Right cardiac atrium (tissue), 5 donors: ENCODE data around the gene RPL39L. TPM values are rescaled to one million over a fixed set of nuclear protein-coding genes. Genes with fewer than 3 reads are reported as not detected.
A peak's percentile ranks its signal among the peaks of the same experiment; 100 is the strongest.
"Not testable (repeated sequence)": the region's sequence is repeated elsewhere in the genome, so short reads cannot be mapped to it uniquely, and the experiment has no call there.

Experiments
- ATAC-seq, 2 donors: fragments of 200-7000 bp; cut with Tn5 transposase; one replicate each; pipeline versions ENCODE4 v1.8.0 to v1.9.1; 2020; ENCODE audit warnings: moderate library complexity in 2 of 2, mild to moderate bottlenecking in 1 of 2
- DNase-seq, 3 donors: peaks; one replicate each; pipeline ENCODE4 v3.0.0-alpha.2; 2020
- H3K27ac ChIP-seq: one replicate; pipeline ENCODE4 v1.5.1; 2013; ENCODE audit warnings: mild to moderate bottlenecking, low read length, control low read depth, moderate library complexity
- H3K27me3 ChIP-seq: one replicate; pipeline ENCODE4 v1.6.1; 2013; ENCODE audit not compliant: control insufficient read depth, insufficient read depth
- H3K4me1 ChIP-seq: one replicate; pipeline ENCODE4 v1.6.1; 2013; ENCODE audit warnings: low read length; ENCODE audit not compliant: control insufficient read depth, insufficient read depth
- H3K4me3 ChIP-seq: one replicate; pipeline ENCODE4 v1.5.1; 2013; ENCODE audit warnings: low read length, control low read depth
- H3K9me3 ChIP-seq: one replicate; pipeline ENCODE4 v1.6.1; 2013; ENCODE audit warnings: low read length; ENCODE audit not compliant: control insufficient read depth
- WGBS: extraction: QIAGEN DNeasy Blood & Tissue Kit; methylation state at CpG from one replicate; pipeline ENCODE4 v1.1.7; 2013; 5-methylcytosine and 5-hydroxymethylcytosine counted together
- intact Hi-C, 4 donors: fragments of 100-400 bp; cut with DNase I; formaldehyde crosslinking; loops; one replicate each; pipeline versions ENCODE4 v1.11.0 to v1.14.0; 2022 to 2023
- long read RNA-seq, 4 donors: library from polyadenylated mRNA; unstranded; transcript quantifications; one replicate each; pipeline ENCODE4 v2.0.0, GENCODE V29; 2020 to 2021
- polyA plus RNA-seq: library from polyadenylated mRNA; stranded (reverse); fragments of 200-250 nt; gene quantifications from one replicate; pipeline ENCODE4 v1.2.3, GENCODE V29; 2013
- total RNA-seq, 4 donors: library from RNA; stranded (reverse); fragmentation: NEBNext Ultra II Directional; extraction: Animal tissue kit (Norgen Biotek cat#: 25700); gene quantifications; one replicate each; pipeline ENCODE4 v1.2.1, GENCODE V29; 2021
- donor health status: healthy with polysubstance abuse.
- donor health status: DM: no; HTN: yes; CAD: no.
- donor health status: DM: no; HTN: no; CAD: no.
- donor health status: DM: no; HTN: yes; CAD: no; lungs with severe emphysema.
- donor health status: DM: yes; HTN: yes; CAD: no.

RPL39L gene
- 1 to 10 TPM; 7.0 to 8.8 (median 8.5) TPM for total RNA-seq
- polyA plus RNA-seq, result 8.1 TPM
- long read RNA-seq, donor 1, transcript RPL39L-201 (3 exons, 756 nt), result major isoform, 5 of 5 reads
- long read RNA-seq, donor 1, partial matches to known transcripts, result 0 of 5 reads
- long read RNA-seq, donor 1, other reads (novel, unspliced or antisense), result 0 of 5 reads
- long read RNA-seq, donor 2, transcript RPL39L-201 (3 exons, 756 nt), result major isoform, 6 of 8 reads
- long read RNA-seq, donor 2, partial matches to known transcripts, result 1 of 8 reads
- long read RNA-seq, donor 2, other reads (novel, unspliced or antisense), result 1 of 8 reads
- long read RNA-seq, donor 3, partial matches to known transcripts, result 0 of 4 reads
- long read RNA-seq, donor 3, other reads (novel, unspliced or antisense), result 0 of 4 reads
- long read RNA-seq, donor 4, partial matches to known transcripts, result 0 of 4 reads
- long read RNA-seq, donor 4, other reads (novel, unspliced or antisense), result 0 of 4 reads

DNA sequence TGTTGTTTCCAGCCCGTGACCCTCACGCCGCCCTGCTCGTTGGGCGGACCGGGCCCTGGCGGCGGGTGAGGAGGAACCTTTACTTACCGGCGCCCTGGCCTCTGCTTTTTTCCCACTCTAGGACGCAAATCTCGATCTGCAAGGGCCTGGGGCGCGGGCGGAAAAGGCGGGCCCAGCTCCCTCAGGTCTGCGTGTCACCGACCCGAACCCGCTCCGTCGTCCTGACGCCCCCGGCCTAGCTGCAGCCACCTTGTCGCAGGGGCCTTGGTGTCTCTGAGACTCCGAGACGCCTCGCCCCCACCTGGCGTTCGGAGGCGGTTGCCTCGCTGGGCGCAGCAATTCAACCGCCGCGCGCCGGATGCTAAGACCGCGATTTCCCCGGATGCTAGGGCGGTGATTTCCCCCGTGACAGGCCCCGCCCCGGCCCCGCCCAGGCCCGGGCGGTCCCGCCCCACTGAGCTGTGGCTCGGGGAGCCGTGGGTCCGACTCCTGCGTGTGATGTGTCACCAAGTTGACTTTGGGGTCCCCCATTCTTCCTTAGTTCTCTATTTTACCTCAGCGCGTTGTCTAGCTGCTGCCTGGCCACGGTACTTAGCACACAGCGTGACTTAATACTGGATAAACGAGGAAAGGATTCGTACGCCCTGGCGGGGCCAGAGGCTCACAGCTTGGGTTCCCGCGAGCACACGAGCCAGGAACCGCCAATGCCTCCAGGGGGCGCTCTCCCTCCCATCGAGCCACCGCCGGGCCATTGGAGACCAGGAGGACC, at the start of gene RPL39L:
Gene RPL39L (minus strand): TSS at position 371 of the 769 bp plus-strand sequence. CDS start 18,196 bp downstream, outside the sequence.
- no peaks in the 10 kb centered on the region for H3K9me3 ChIP-seq
- 5% methylated on average over 69 of the region's 69 CpGs for WGBS
- ATAC-seq, result peak; percentile 99

DNA sequence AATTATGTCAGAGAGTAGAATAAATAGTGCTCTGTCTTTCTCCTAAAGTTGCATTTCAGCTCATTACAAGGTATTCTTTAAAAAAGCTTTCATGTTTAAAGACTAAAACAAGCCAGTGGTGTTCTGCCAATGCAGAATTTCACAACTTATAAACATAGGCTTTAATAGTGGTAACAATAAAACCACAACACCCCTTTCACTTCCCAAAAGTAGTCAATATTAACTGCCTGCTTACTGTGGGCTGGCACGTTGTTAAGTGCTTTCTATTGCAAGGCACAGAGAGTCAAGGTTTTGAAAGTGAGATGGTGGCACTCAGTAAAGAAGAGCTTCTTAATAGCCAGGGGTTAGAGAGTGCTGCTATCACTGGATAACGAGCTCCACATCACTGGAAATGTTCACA, 49.6 kb upstream of the RPL39L start:
- no peak overlapping the region for H3K27ac ChIP-seq
- H3K9me3 ChIP-seq, result no peaks in the 10 kb centered on the region
- intact Hi-C loops, result no loop called here
- no peak for DNase-seq
- H3K27me3 ChIP-seq, result no peaks in the 10 kb centered on the region
- no peak overlapping the region for H3K4me3 ChIP-seq
- no peak for ATAC-seq
- peaks cover 3% of the 10 kb centered on the region for H3K4me1 ChIP-seq
- 50% methylated on average over 2 of the region's 2 CpGs for whole genome bisulfite sequencing

More for the DNA sequence above, at the start of gene RPL39L:
- Histone ChIP-seq H3K4me3 (peak within 1 kb of the TSS; percentile 50), H3K27ac (peak within 1 kb of the TSS; percentile 65), H3K4me1 (no peaks in the 10 kb centered on the region), H3K27me3 (no peaks in the 10 kb centered on the region)
- intact Hi-C loops, result no loop called here
- DNase-seq, result peak; percentile 85 to 94 (median 94)

DNA sequence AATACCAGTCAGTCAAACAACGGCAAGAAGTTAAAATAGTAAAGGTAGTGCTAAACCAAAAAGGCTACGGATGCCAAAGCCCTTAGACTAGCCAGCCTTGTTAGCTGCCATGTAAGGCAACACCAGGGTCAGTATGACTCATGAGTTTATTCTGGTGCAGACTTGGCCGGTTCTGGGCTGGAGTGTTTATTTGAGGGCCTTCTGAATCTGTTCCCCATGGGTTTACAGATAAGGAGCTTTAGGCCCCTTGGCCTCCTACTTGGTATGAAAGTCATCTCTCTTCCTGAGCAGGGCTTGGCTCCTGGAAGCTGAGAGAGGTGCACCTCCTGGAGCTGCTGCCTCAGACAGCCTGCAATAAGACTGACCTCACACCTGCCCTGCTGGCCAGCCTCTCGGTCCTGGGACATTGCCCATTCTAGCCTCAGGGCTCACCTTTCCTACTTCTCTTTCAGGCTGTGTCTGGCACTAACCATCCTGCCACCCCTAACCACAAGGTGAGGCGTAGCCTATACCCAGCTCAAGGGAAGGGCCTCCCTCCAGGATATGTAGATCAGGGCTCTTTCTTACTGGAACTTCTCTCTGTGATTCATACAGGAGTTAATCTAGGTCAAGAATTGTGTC, 47.6 kb upstream of the RPL39L start:
- no peak overlapping the region for H3K4me3 ChIP-seq
- peaks cover 3% of the 10 kb centered on the region for H3K4me1 ChIP-seq
- H3K27ac ChIP-seq, result peak overlapping the region; percentile 91
- no peaks in the 10 kb centered on the region for H3K9me3 ChIP-seq
- ATAC-seq, result peak; percentile 92 to 94
- H3K27me3 ChIP-seq, result no peaks in the 10 kb centered on the region
- WGBS, result 42% methylated on average over 5 of the region's 5 CpGs
- peak; percentile 64 to 77 (median 76) for DNase-seq
- intact Hi-C loops, result no loop called here

DNA sequence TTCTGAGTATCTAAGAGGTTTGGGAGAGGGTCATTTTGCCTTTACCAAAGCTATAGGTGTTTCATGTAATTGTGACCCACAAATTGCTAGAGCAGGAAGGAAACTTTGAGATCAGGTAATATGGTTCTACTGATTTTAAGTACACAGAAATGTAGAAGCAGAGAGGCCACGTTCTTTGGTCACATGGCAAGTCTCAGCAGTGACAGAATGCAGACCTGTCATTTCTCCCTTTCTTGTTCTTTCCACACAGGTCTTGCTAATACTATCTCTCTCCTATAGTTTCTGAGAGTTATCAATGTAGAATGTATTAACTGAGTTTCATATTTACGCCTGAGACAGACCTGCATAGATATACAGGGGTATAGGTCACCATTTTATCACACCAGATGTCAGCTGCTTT, 47.1 kb upstream of the RPL39L start:
- no peaks in the 10 kb centered on the region for H3K9me3 ChIP-seq
- intact Hi-C loops, result no loop called here
- no peaks in the 10 kb centered on the region for H3K27me3 ChIP-seq
- peaks cover 3% of the 10 kb centered on the region for H3K4me1 ChIP-seq
- ATAC-seq (no peak), DNase-seq (no peak)
- peak overlapping the region; percentile 91 for H3K27ac ChIP-seq
- 46% methylated on average over 2 of the region's 2 CpGs for WGBS
- H3K4me3 ChIP-seq, result no peak overlapping the region

DNA sequence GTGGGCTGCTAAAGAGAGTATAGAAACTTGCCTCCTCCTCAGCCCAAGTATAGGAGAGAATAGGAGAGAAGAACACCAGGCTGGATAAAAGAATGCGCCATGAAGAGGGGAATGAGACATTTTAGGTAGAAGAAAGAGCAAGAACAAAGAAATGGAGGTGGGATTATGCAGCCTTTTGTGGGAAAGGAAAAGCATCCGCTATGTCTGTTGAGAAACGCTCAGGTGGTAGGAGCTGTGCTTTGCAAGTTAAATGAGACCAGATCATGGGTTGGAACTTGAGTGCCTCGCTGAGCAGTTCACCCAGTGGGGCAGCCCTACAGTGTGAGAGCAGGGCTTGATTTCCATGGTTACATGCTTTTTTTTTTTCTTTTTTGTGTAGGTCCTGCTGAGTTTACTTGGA, 46.5 kb upstream of the RPL39L start:
- peaks cover 3% of the 10 kb centered on the region for H3K4me1 ChIP-seq

DNA sequence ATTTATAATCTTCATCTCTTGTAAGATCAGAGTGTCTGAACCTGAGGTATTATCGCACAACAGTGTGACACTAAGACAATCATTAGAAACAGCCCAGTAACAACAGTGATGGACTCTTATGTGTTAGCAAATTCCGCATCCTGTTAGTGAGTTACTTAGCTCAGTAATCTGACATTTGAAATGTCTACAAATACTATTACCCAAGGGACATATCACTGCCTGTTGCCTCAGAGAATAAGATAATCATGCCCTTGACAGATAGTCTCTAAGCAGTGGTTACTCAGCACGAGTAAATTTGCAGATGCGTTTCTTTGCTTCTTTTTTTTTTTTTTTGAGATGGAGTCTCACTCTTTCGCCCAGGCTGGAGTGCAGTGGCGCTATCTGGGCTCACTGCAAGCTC, 44.6 kb upstream of the RPL39L start:
- Histone ChIP-seq H3K27ac (no peak overlapping the region), H3K9me3 (no peaks in the 10 kb centered on the region), H3K4me1 (peaks cover 3% of the 10 kb centered on the region), H3K4me3 (no peak overlapping the region), H3K27me3 (no peaks in the 10 kb centered on the region)
- DNase-seq (no peak), ATAC-seq (peak in 1 of 2 donors; percentile 27)
- intact Hi-C loops, result no loop called here
- WGBS, result 76% methylated on average over 6 of the region's 6 CpGs

More for the DNA sequence above, 46.5 kb upstream of the RPL39L start:
- Histone ChIP-seq H3K27ac (no peak overlapping the region), H3K27me3 (no peaks in the 10 kb centered on the region), H3K9me3 (no peaks in the 10 kb centered on the region), H3K4me3 (no peak overlapping the region)
- 92% methylated on average over 4 of the region's 4 CpGs for WGBS
- intact Hi-C loops, result no loop called here
- ATAC-seq, result no peak
- no peak for DNase-seq

DNA sequence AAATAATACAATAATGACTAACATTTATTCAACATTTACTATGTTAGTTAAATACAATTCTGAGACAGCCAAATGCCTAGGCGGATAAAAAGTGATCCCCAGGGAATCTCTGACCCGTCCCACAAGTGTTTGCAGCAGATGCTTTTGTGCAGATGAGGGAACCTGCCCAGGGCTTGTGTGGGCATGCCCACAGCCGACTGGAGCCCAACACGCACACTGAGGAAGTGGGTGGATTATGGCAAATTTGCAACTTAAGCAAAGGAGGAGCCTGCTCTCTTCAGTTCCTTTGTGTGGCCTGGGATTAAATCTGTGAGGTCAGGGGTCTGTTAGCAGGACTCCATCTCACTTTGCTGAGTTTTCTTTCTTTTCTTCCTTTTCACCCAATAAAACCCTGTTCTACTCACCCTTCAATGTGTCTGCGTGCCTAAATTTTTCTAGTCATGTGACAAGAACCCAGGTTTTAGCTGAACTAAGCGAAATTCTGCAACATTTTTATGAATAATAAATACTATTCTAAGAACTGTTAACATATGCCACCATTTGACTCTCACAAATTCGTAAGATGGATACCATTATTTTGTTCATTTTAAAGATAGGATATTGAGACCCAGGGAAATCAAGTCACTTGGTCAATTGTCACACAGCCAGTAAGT, 44.0 kb upstream of the RPL39L start:
- H3K4me1 ChIP-seq, result peaks cover 3% of the 10 kb centered on the region
- no peak overlapping the region for H3K4me3 ChIP-seq
- H3K27me3 ChIP-seq, result no peaks in the 10 kb centered on the region
- intact Hi-C loops, result no loop called here
- H3K9me3 ChIP-seq, result no peaks in the 10 kb centered on the region
- ATAC-seq (peak in 1 of 2 donors; percentile 40), DNase-seq (peak in 1 of 3 donors; percentile 46)
- WGBS, result 63% methylated on average over 7 of the region's 7 CpGs
- H3K27ac ChIP-seq, result no peak overlapping the region

DNA sequence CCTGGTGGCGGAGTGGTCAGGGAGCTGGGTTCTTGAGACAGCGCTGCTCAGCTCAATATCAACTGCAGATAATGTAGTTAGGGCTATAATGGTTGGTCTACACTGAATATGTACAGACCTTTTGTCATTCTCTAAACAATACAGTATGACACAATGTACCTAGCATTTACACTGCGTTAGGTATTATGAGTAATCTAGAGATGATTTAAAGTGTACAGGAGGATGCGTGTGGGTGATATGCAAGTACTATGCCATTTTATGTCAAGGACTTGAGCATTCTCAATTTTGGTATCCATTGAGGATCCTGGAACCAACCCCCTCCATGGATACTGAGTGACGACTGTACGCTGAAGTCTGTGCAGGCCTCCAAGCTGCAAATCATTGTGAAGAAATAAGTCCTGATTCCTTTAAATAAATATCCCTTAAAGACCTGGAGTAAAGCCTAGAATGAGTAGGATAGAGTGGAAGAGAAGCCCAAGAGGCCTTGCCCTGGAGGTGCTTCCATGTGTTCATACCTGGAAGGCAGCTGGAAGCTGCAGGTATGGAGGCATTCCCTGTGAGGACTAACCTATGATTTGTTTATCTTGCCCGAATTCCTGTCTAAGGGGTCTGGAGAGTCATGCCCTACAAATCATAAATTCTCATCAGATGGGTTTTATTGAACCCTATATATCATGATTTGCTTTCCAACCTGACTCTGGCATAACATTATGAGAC, 42.3 kb upstream of the RPL39L start:
- Histone ChIP-seq H3K4me1 (no peaks in the 10 kb centered on the region), H3K27me3 (no peaks in the 10 kb centered on the region), H3K9me3 (no peaks in the 10 kb centered on the region), H3K4me3 (no peak overlapping the region), H3K27ac (no peak overlapping the region)
- intact Hi-C loops, result no loop called here
- no peak for ATAC-seq
- DNase-seq, result no peak
- WGBS, result 94% methylated on average over 7 of the region's 7 CpGs

DNA sequence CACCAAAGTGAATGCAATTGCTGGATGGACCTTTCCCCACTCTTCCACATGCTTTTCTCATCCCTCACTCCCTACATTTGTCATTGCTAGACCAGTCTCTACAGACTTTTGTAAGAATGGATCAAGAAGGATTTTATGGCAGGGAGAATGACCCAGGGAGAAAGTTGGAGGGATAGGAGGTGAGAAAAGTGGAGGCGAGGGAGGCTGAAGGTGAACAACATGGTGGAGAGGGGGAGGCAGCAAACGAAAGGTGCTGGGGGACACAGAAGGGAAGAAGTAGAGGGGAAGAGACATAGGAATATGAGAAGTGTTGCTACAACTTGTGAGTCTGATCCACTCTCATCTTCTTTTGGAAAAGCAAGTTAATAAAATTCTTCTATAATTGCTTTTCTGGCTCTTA, 33.6 kb upstream of the RPL39L start:
- intact Hi-C loops, result no loop called here
- no peak overlapping the region for H3K27ac ChIP-seq
- WGBS, result 99% methylated on average over 2 of the region's 2 CpGs
- no peaks in the 10 kb centered on the region for H3K4me1 ChIP-seq
- no peak overlapping the region for H3K4me3 ChIP-seq
- H3K9me3 ChIP-seq, result no peaks in the 10 kb centered on the region
- H3K27me3 ChIP-seq, result no peaks in the 10 kb centered on the region
- no peak for DNase-seq
- ATAC-seq, result no peak

DNA sequence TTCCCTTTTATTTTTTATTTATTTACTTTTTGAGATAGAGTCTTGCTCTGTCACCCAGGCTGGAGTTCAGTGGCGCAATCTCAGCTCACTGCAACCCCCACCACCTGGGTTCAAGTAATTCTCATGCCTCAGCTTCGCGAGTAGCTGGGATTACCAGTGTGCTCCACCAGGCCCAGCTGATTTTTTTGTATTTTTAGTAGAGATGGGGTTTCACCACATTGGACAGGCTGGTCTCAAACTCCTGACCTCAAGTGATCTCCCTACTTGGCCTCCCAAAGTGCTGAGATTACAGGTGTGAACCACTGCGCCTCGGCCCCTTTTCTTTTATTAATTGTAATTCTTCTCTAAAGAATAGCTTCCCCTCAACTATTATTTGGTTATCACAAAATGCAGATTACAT, 31.6 kb upstream of the RPL39L start:
- H3K4me1 ChIP-seq, ATAC-seq, DNase-seq, H3K27ac ChIP-seq, H3K9me3 ChIP-seq, intact Hi-C loops, H3K4me3 ChIP-seq, H3K27me3 ChIP-seq: not testable (repeated sequence)
- WGBS, result 94% methylated on average over 5 of the region's 5 CpGs
